GM23338 (cell line): Measurements from ENCODE around the gene RGS7. TPM values are rescaled to one million over a fixed set of nuclear protein-coding genes. Genes with fewer than 3 reads are reported as not detected.

ENCODE experiments used
- ATAC-seq: fragments of 200-7000 bp; cut with Tn5 transposase; 3 replicates; pipeline ENCODE4 v1.9.1; 2020
- DNase-seq: peaks from one replicate; pipeline ENCODE4 v3.0.0-alpha.2; 2015; ENCODE audit warnings: low spot score
- H2AFZ ChIP-seq: fragments of 200-600 bp; sonication (generic); 2 replicates; pipeline ENCODE4 v1.8.0; 2016; ENCODE audit warnings: antibody characterized with exemption, mild to moderate bottlenecking, moderate library complexity
- H3F3A ChIP-seq: fragments of 200-600 bp; sonication (generic); replicated peaks from 2 replicates; pipeline ENCODE4 v1.8.0; 2017; ENCODE audit warnings: antibody characterized with exemption, mixed run types, low read depth
- H3K27ac ChIP-seq: fragments of 200-600 bp; sonication (generic); 2 replicates; pipeline ENCODE4 v1.6.1; 2016; ENCODE audit warnings: low read depth
- H3K27me3 ChIP-seq: fragments of 200-600 bp; sonication (generic); 2 replicates; pipeline ENCODE4 v1.8.0; 2016; ENCODE audit warnings: mild to moderate bottlenecking, mixed run types, moderate library complexity; ENCODE audit not compliant: insufficient read depth
- H3K36me3 ChIP-seq: fragments of 200-600 bp; sonication (generic); 2 replicates; pipeline ENCODE4 v1.8.0; 2016; ENCODE audit warnings: mild to moderate bottlenecking; ENCODE audit not compliant: insufficient read depth
- H3K4me1 ChIP-seq: fragments of 200-600 bp; sonication (generic); 2 replicates; pipeline ENCODE4 v1.8.0; 2016; ENCODE audit warnings: mild to moderate bottlenecking, moderate library complexity; ENCODE audit not compliant: insufficient read depth
- H3K4me2 ChIP-seq: fragments of 200-600 bp; sonication (generic); 2 replicates; pipeline ENCODE4 v1.7.1; 2017; ENCODE audit warnings: mixed run types
- H3K4me3 ChIP-seq: fragments of 200-600 bp; sonication (generic); 2 replicates; pipeline ENCODE4 v1.6.1; 2016; ENCODE audit warnings: mixed run types
- H3K79me2 ChIP-seq: fragments of 200-600 bp; sonication (generic); replicated peaks from 2 replicates; pipeline ENCODE4 v1.8.0; 2017; ENCODE audit warnings: mild to moderate bottlenecking; ENCODE audit not compliant: insufficient read depth
- H3K9me2 ChIP-seq: fragments of 200-600 bp; sonication (generic); 2 replicates; pipeline ENCODE4 v1.8.0; 2017; ENCODE audit not compliant: insufficient read depth
- H4K20me1 ChIP-seq: fragments of 200-600 bp; sonication (generic); replicated peaks from 2 replicates; pipeline ENCODE4 v1.8.0; 2017; ENCODE audit warnings: mild to moderate bottlenecking; ENCODE audit not compliant: insufficient read depth
- H3K27ac Mint-ChIP-seq: 2 replicates; pipeline ENCODE4 v1.8.0; 2020; ENCODE audit warnings: inconsistent platforms, mild to moderate bottlenecking, moderate library complexity, mixed read lengths
- H3K27me3 Mint-ChIP-seq: 3 replicates; pipeline ENCODE4 v1.8.0; 2022; ENCODE audit warnings: low read depth, mild to moderate bottlenecking, moderate library complexity, mixed read lengths, inconsistent platforms; ENCODE audit not compliant: insufficient read depth, poor library complexity
- H3K36me3 Mint-ChIP-seq: 3 replicates; pipeline ENCODE4 v1.8.0; 2021; ENCODE audit warnings: low read depth, mild to moderate bottlenecking, inconsistent platforms, moderate library complexity, mixed read lengths
- H3K4me1 Mint-ChIP-seq: 3 replicates; pipeline ENCODE4 v1.8.0; 2020; ENCODE audit warnings: mild to moderate bottlenecking, inconsistent platforms, mixed read lengths
- H3K4me3 Mint-ChIP-seq: 3 replicates; pipeline ENCODE4 v1.8.0; 2021; ENCODE audit warnings: moderate library complexity, mild to moderate bottlenecking, inconsistent platforms, mixed read lengths
- H3K9me3 Mint-ChIP-seq: 3 replicates; pipeline ENCODE4 v1.8.0; 2020; ENCODE audit warnings: moderate library complexity, mild to moderate bottlenecking, inconsistent platforms, mixed read lengths
- CTCF ChIP-seq, 2 experiments: fragments of 200-600 bp in 1 of 2; sonication (generic) in 1 of 2; conservative IDR thresholded peaks; 2 replicates each; pipeline versions ENCODE4 v1.5.1 to v1.6.1; 2016 to 2017; ENCODE audit warnings: antibody characterized with exemption in 2 of 2, low read depth in 2 of 2, mild to moderate bottlenecking in 2 of 2, moderate library complexity in 1 of 2
- ETS1 ChIP-seq: IDR thresholded peaks from 2 replicates; pipeline ENCODE4 v1.6.1; 2016; ENCODE audit warnings: antibody characterized with exemption
- REST ChIP-seq: IDR thresholded peaks from one replicate; pipeline ENCODE4 v1.6.1; 2018; ENCODE audit warnings: antibody characterized with exemption; ENCODE audit not compliant: unreplicated experiment
- STAT1 ChIP-seq: IDR thresholded peaks from one replicate; pipeline ENCODE4 v1.6.1; 2016; ENCODE audit warnings: antibody characterized with exemption; ENCODE audit not compliant: unreplicated experiment
- polyA plus RNA-seq: library from polyadenylated mRNA; unstranded; fragments of >200 nt; fragmentation: Nextera tagmentation; extraction: Ambion mirVana; gene quantifications from 2 replicates; pipeline ENCODE4 v1.2.1, GENCODE V29; 2016
- total RNA-seq: library from RNA; depleted of rRNA; stranded (reverse); fragments of >200 nt; shearing (Covaris generic); gene quantifications from 2 replicates; pipeline ENCODE4 v1.2.3, GENCODE V29; 2014

RGS7 gene
- total and polyA plus RNA-seq, 2 experiments from 2014 or later: 2.0 to 2.2 TPM

- H3K36me3 Mint-ChIP-seq: peaks cover 6% of the 10 kb centered on the region
- H3K27me3 ChIP-seq: no peaks in the 10 kb centered on the region
- ATAC-seq: no peak
Measured at GRCh38 chr1:241136389-241136788, 220.6 kb downstream of the RGS7 start.

More at GRCh38 chr1:241136389-241136788, 220.6 kb downstream of the RGS7 start:
- Histone ChIP-seq H3F3A (no peaks in the 10 kb centered on the region), H3K4me1 (no peaks in the 10 kb centered on the region), H2AFZ (no peak overlapping the region), H4K20me1 (no peaks in the 10 kb centered on the region), H3K4me2 (no peak overlapping the region), H3K36me3 (no peaks in the 10 kb centered on the region), H3K4me3 (no peak overlapping the region), H3K79me2 (no peaks in the 10 kb centered on the region), H3K27ac (no peak overlapping the region), H3K9me2 (0 out of 2 replicates have a peak, but pooled peaks cover 8% of the 10 kb centered on the region)
- Mint-ChIP-seq H3K9me3 (peaks cover 7% of the 10 kb centered on the region), H3K27me3 (peaks cover 4% of the 10 kb centered on the region), H3K4me1 (peaks cover 2% of the 10 kb centered on the region), H3K27ac (no peak overlapping the region), H3K4me3 (no peak overlapping the region)
- TF ChIP-seq STAT1: no peak
- no peak for TF ChIP-seq REST
- no peak for TF ChIP-seq CTCF (conservative IDR thresholded peaks at IDR 0.05; ENCODE audit: low read depth in 2 of 2)
- TF ChIP-seq ETS1: no peak
- no peak for DNase-seq
